Kidney (tissue), 14 donors: ENCODE data around the gene ZSWIM6. TPM values are rescaled to one million over a fixed set of nuclear protein-coding genes. Genes with fewer than 3 reads are reported as not detected.

Source experiments
- DNase-seq, 5 donors: peaks; one replicate each; pipeline ENCODE4 v3.0.0-alpha.2; 2013 to 2020
- FAIRE-seq: peaks from 2 replicates; lab custom pipeline; 2012; peaks lifted over from hg19 to GRCh38; lab: Jason Lieb, UNC
- H3K27ac ChIP-seq, 2 donors: one replicate each; pipeline ENCODE4 v1.7.0; 2013; ENCODE audit warnings: low read depth in 2 of 2, low read length in 2 of 2, inconsistent platforms in 1 of 2
- H3K27me3 ChIP-seq: one replicate; pipeline ENCODE4 v1.7.1; 2013; ENCODE audit warnings: low read length, inconsistent platforms; ENCODE audit not compliant: control insufficient read depth, insufficient read depth
- H3K36me3 ChIP-seq, 3 donors: one replicate each; pipeline versions ENCODE4 v1.7.0 to v1.7.1; 2013; ENCODE audit warnings: low read length in 3 of 3, control low read depth in 1 of 3, inconsistent platforms in 1 of 3; ENCODE audit not compliant: insufficient read depth in 3 of 3, control insufficient read depth in 2 of 3
- H3K4me1 ChIP-seq, 3 donors: one replicate each; pipeline versions ENCODE4 v1.7.0 to v1.7.1; 2013; ENCODE audit warnings: low read length in 3 of 3, inconsistent platforms in 1 of 3, low read depth in 1 of 3; ENCODE audit not compliant: control insufficient read depth in 2 of 3, insufficient read depth in 2 of 3
- H3K4me3 ChIP-seq, 3 donors: one replicate each; pipeline versions ENCODE4 v1.7.0 to v1.8.1; 2013; ENCODE audit warnings: low read length in 3 of 3, control low read depth in 1 of 3, inconsistent platforms in 1 of 3
- H3K9ac ChIP-seq, 3 donors: one replicate each; pipeline versions ENCODE4 v1.7.0 to v1.7.1; 2013; ENCODE audit warnings: low read length in 3 of 3, control low read depth in 1 of 3, inconsistent platforms in 1 of 3
- H3K9me3 ChIP-seq, 3 donors: one replicate each; pipeline versions ENCODE4 v1.7.0 to v1.7.1; 2013; ENCODE audit warnings: low read length in 3 of 3, control low read depth in 1 of 3, inconsistent platforms in 1 of 3; ENCODE audit not compliant: control insufficient read depth in 2 of 3, insufficient read depth in 1 of 3
- CTCF ChIP-seq: IDR thresholded peaks from 3 replicates; pipeline ENCODE4 v1.5.1; 2012; ENCODE audit warnings: mild to moderate bottlenecking, moderate library complexity, borderline replicate concordance; ENCODE audit not compliant: insufficient read depth; ENCODE audit errors: extremely low read depth
- intact Hi-C: fragments of 100-400 bp; cut with DNase I; formaldehyde crosslinking; loops from one replicate; pipeline ENCODE4 v1.11.1; 2022
- polyA plus RNA-seq: library from polyadenylated mRNA; stranded (reverse); fragments of 350-450 nt; fragmentation: Illumina TruSeq; extraction: RNeasy Lipid Tissue Mini Kit (QIAGEN cat#74804); gene quantifications from one replicate; pipeline ENCODE4 v1.2.3, GENCODE V29; 2014; ENCODE audit warnings: low read depth, low replicate concordance; ENCODE audit not compliant: insufficient read depth
- total RNA-seq: library from RNA; stranded (reverse); fragmentation: NEBNext Ultra II Directional; extraction: Animal tissue kit (Norgen Biotek cat#: 25700); gene quantifications from one replicate; pipeline ENCODE4 v1.2.1, GENCODE V29; 2021
- donor health status: control.
- donor health status: control.
- donor health status: control.
- donor health status: control.
- donor health status: control.
- donor health status: DM: yes; HTN: yes; CAD: no.
- donor health status: Normal renal cell carcinoma (clear cell type).

The ZSWIM6 gene
- total and polyA plus RNA-seq, 2 donors from 2014 or later, result 2.9 to 20.3 TPM

GRCh38 chr5:61309115-61309514 lies 22.9 kb upstream of the ZSWIM6 start:
- H3K4me3 ChIP-seq, result no peak overlapping the region
- DNase-seq (no peak), FAIRE-seq (no peak)
- no peak overlapping the region for H3K9ac ChIP-seq
- TF ChIP-seq CTCF, result no peak
- intact Hi-C loops, result no loop called here
- H3K27me3 ChIP-seq, result no peaks in the 10 kb centered on the region
- no peak overlapping the region for H3K27ac ChIP-seq
- no peaks in the 10 kb centered on the region for H3K36me3 ChIP-seq
- H3K4me1 ChIP-seq, result no peaks in the 10 kb centered on the region
- H3K9me3 ChIP-seq, result no peaks in the 10 kb centered on the region

GRCh38 chr5:61311056-61311610 lies 20.9 kb upstream of the ZSWIM6 start:
- FAIRE-seq (no peak), DNase-seq (no peak)
- intact Hi-C loops, result no loop called here

GRCh38 chr5:61311836-61312808 lies 19.9 kb upstream of the ZSWIM6 start:
- no peaks in the 10 kb centered on the region for H3K4me1 ChIP-seq
- no peak overlapping the region for H3K4me3 ChIP-seq
- TF ChIP-seq CTCF, result no peak
- no peaks in the 10 kb centered on the region for H3K36me3 ChIP-seq
- no peak overlapping the region for H3K9ac ChIP-seq
- intact Hi-C loops, result no loop called here
- DNase-seq, result no peak
- H3K27me3 ChIP-seq, result no peaks in the 10 kb centered on the region
- no peaks in the 10 kb centered on the region for H3K9me3 ChIP-seq
- H3K27ac ChIP-seq, result no peak overlapping the region
- FAIRE-seq, result no peak

More at GRCh38 chr5:61311056-61311610, 20.9 kb upstream of the ZSWIM6 start:
- Histone ChIP-seq H3K27ac (no peak overlapping the region), H3K9me3 (no peaks in the 10 kb centered on the region), H3K36me3 (no peaks in the 10 kb centered on the region), H3K9ac (no peak overlapping the region), H3K4me1 (no peaks in the 10 kb centered on the region), H3K4me3 (no peak overlapping the region), H3K27me3 (no peaks in the 10 kb centered on the region)
- no peak for TF ChIP-seq CTCF
